GM12878 (cell line): ENCODE data around the gene MAL. TPM values are rescaled to one million over a fixed set of nuclear protein-coding genes. Genes with fewer than 3 reads are reported as not detected.

Experiments used
- CBX3 ChIP-seq: fragments of 200-600 bp; sonication (generic); IDR thresholded peaks from 2 replicates; pipeline ENCODE4 v1.6.1; 2016; ENCODE audit warnings: low read depth, borderline replicate concordance
- DPF2 ChIP-seq: fragments of 450-650 bp; IDR thresholded peaks from 2 replicates; pipeline ENCODE4 v1.6.1; 2017; ENCODE audit warnings: mild to moderate bottlenecking
- ELK1 ChIP-seq: IDR thresholded peaks from 2 replicates; pipeline ENCODE4 v1.6.1; 2012; ENCODE audit warnings: low read depth, low read length, improper control_type of control experiment
- JUND ChIP-seq: IDR thresholded peaks from 2 replicates; pipeline ENCODE4 v1.6.1; 2012; ENCODE audit warnings: low read depth, mild to moderate bottlenecking, low read length, improper control_type of control experiment, moderate library complexity
- MLLT1 ChIP-seq: fragments of 450-650 bp; IDR thresholded peaks from 2 replicates; pipeline ENCODE4 v1.6.1; 2016; ENCODE audit warnings: mild to moderate bottlenecking
- NFYB ChIP-seq: IDR thresholded peaks from 2 replicates; pipeline ENCODE4 v1.6.1; 2011; ENCODE audit warnings: low read depth, mild to moderate bottlenecking, low read length, improper control_type of control experiment, moderate library complexity; ENCODE audit not compliant: insufficient read depth
- RELA ChIP-seq: fragments of 450-650 bp; IDR thresholded peaks from 2 replicates; pipeline ENCODE4 v1.8.0; 2014; ENCODE audit warnings: borderline replicate concordance; ENCODE audit not compliant: partially characterized antibody
- polyA plus RNA-seq, 11 experiments: library from polyadenylated mRNA; depleted of rRNA in 4 of 11; unstranded in 6 of 11; stranded (reverse) in 5 of 11; fragments of >200 nt; fragmentation: Nextera tagmentation in 4 of 11; fragmentation: Illumina TruSeq in 1 of 11; extraction: Ambion mirVana in 4 of 11; extraction: Trizol in 1 of 11; gene quantifications; 1 replicate in 1 of 11; 2 replicates in 10 of 11; pipeline versions ENCODE4 v1.2.1 to v1.2.3, GENCODE V29; 2011 to 2016; ENCODE audit warnings: inconsistent platforms in 2 of 11, missing spikeins in 2 of 11, low read depth in 1 of 11
- total RNA-seq, 4 experiments: library from RNA; depleted of rRNA in 3 of 4; stranded (reverse); fragments of >200 nt in 3 of 4; fragmentation: Illumina TruSeq in 1 of 4; extraction: Trizol in 1 of 4; gene quantifications; 2 replicates each; pipeline versions ENCODE4 v1.2.1 to v1.2.3, GENCODE V29; 2013 to 2021
- TF ChIP-seq, protein P1 (sequence below): IDR thresholded peaks from 2 replicates; pipeline ENCODE4 v1.6.1; 2012; ENCODE audit warnings: improper control_type of control experiment, low read depth, low read length; ENCODE audit not compliant: insufficient replicate concordance
- TF ChIP-seq, protein P2 (sequence below): fragments of 450-650 bp; IDR thresholded peaks from 2 replicates; pipeline ENCODE4 v1.6.1; 2017; ENCODE audit warnings: mild to moderate bottlenecking, moderate library complexity
- TF ChIP-seq, protein P3 (sequence below): fragments of 450-650 bp; IDR thresholded peaks from 2 replicates; pipeline ENCODE4 v1.6.1; 2017; ENCODE audit warnings: mild to moderate bottlenecking

Gene MAL
- total and polyA plus RNA-seq, 10 of the 15 experiments (the other 5 are each of a cell fraction or from before 2014, with no cell fraction given), result 1.3 to 4.5 (median 1.7) TPM

- TF ChIP-seq, protein P1, sequence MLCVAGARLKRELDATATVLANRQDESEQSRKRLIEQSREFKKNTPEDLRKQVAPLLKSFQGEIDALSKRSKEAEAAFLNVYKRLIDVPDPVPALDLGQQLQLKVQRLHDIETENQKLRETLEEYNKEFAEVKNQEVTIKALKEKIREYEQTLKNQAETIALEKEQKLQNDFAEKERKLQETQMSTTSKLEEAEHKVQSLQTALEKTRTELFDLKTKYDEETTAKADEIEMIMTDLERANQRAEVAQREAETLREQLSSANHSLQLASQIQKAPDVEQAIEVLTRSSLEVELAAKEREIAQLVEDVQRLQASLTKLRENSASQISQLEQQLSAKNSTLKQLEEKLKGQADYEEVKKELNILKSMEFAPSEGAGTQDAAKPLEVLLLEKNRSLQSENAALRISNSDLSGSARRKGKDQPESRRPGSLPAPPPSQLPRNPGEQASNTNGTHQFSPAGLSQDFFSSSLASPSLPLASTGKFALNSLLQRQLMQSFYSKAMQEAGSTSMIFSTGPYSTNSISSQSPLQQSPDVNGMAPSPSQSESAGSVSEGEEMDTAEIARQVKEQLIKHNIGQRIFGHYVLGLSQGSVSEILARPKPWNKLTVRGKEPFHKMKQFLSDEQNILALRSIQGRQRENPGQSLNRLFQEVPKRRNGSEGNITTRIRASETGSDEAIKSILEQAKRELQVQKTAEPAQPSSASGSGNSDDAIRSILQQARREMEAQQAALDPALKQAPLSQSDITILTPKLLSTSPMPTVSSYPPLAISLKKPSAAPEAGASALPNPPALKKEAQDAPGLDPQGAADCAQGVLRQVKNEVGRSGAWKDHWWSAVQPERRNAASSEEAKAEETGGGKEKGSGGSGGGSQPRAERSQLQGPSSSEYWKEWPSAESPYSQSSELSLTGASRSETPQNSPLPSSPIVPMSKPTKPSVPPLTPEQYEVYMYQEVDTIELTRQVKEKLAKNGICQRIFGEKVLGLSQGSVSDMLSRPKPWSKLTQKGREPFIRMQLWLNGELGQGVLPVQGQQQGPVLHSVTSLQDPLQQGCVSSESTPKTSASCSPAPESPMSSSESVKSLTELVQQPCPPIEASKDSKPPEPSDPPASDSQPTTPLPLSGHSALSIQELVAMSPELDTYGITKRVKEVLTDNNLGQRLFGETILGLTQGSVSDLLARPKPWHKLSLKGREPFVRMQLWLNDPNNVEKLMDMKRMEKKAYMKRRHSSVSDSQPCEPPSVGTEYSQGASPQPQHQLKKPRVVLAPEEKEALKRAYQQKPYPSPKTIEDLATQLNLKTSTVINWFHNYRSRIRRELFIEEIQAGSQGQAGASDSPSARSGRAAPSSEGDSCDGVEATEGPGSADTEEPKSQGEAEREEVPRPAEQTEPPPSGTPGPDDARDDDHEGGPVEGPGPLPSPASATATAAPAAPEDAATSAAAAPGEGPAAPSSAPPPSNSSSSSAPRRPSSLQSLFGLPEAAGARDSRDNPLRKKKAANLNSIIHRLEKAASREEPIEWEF, result no peak
- TF ChIP-seq CBX3 (no peak), DPF2 (no peak), NFYB (no peak), JUND (no peak), MLLT1 (no peak), ELK1 (no peak), RELA (no peak)
- TF ChIP-seq, protein P2, sequence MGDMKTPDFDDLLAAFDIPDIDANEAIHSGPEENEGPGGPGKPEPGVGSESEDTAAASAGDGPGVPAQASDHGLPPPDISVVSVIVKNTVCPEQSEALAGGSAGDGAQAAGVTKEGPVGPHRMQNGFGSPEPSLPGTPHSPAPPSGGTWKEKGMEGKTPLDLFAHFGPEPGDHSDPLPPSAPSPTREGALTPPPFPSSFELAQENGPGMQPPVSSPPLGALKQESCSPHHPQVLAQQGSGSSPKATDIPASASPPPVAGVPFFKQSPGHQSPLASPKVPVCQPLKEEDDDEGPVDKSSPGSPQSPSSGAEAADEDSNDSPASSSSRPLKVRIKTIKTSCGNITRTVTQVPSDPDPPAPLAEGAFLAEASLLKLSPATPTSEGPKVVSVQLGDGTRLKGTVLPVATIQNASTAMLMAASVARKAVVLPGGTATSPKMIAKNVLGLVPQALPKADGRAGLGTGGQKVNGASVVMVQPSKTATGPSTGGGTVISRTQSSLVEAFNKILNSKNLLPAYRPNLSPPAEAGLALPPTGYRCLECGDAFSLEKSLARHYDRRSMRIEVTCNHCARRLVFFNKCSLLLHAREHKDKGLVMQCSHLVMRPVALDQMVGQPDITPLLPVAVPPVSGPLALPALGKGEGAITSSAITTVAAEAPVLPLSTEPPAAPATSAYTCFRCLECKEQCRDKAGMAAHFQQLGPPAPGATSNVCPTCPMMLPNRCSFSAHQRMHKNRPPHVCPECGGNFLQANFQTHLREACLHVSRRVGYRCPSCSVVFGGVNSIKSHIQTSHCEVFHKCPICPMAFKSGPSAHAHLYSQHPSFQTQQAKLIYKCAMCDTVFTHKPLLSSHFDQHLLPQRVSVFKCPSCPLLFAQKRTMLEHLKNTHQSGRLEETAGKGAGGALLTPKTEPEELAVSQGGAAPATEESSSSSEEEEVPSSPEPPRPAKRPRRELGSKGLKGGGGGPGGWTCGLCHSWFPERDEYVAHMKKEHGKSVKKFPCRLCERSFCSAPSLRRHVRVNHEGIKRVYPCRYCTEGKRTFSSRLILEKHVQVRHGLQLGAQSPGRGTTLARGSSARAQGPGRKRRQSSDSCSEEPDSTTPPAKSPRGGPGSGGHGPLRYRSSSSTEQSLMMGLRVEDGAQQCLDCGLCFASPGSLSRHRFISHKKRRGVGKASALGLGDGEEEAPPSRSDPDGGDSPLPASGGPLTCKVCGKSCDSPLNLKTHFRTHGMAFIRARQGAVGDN, result no peak
- TF ChIP-seq, protein P3, sequence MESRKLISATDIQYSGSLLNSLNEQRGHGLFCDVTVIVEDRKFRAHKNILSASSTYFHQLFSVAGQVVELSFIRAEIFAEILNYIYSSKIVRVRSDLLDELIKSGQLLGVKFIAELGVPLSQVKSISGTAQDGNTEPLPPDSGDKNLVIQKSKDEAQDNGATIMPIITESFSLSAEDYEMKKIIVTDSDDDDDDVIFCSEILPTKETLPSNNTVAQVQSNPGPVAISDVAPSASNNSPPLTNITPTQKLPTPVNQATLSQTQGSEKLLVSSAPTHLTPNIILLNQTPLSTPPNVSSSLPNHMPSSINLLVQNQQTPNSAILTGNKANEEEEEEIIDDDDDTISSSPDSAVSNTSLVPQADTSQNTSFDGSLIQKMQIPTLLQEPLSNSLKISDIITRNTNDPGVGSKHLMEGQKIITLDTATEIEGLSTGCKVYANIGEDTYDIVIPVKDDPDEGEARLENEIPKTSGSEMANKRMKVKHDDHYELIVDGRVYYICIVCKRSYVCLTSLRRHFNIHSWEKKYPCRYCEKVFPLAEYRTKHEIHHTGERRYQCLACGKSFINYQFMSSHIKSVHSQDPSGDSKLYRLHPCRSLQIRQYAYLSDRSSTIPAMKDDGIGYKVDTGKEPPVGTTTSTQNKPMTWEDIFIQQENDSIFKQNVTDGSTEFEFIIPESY, result no peak
These were observed 13.9 kb downstream of the MAL start (continued) for GRCh38 chr2:95039363-95039762.
